Suprapubic skin (tissue), 4 donors: ENCODE measurements around the gene BLTP2. TPM values are rescaled to one million over a fixed set of nuclear protein-coding genes. Genes with fewer than 3 reads are reported as not detected.

ENCODE experiments used
- DNase-seq, 2 donors: peaks; one replicate each; pipeline ENCODE4 v3.0.0-alpha.2; 2019; ENCODE audit warnings: low spot score in 2 of 2
- H3K27ac ChIP-seq: fragments of 200-600 bp; sonication (generic); one replicate; pipeline ENCODE4 v1.5.1; 2019
- H3K27me3 ChIP-seq: fragments of 200-600 bp; sonication (generic); one replicate; pipeline ENCODE4 v1.5.1; 2019
- H3K36me3 ChIP-seq: fragments of 200-600 bp; sonication (generic); one replicate; pipeline ENCODE4 v1.5.1; 2019
- H3K4me1 ChIP-seq: fragments of 200-600 bp; sonication (generic); one replicate; pipeline ENCODE4 v1.5.1; 2019
- H3K4me3 ChIP-seq: fragments of 200-600 bp; sonication (generic); one replicate; pipeline ENCODE4 v1.5.1; 2019; ENCODE audit warnings: mild to moderate bottlenecking
- H3K9me3 ChIP-seq: fragments of 200-600 bp; sonication (generic); one replicate; pipeline ENCODE4 v1.5.1; 2019
- CTCF ChIP-seq, 2 donors: fragments of 200-600 bp in 1 of 2; fragments of 450-650 bp in 1 of 2; sonication (generic) in 1 of 2; IDR thresholded peaks; one replicate each; pipeline ENCODE4 v1.5.1; 2016 to 2019; ENCODE audit warnings: antibody characterized with exemption in 2 of 2, mild to moderate bottlenecking in 1 of 2, moderate library complexity in 1 of 2
- EP300 ChIP-seq: sonication (generic); formaldehyde crosslinking; IDR thresholded peaks from one replicate; pipeline ENCODE4 v1.6.1; 2017; ENCODE audit warnings: antibody characterized with exemption
- POLR2A ChIP-seq, 2 donors: fragments of 450-650 bp; IDR thresholded peaks; one replicate each; pipeline ENCODE4 v1.6.1; 2017; ENCODE audit warnings: antibody characterized with exemption in 2 of 2, mild to moderate bottlenecking in 2 of 2, moderate library complexity in 2 of 2
- POLR2AphosphoS5 ChIP-seq, 3 donors: sonication (generic); formaldehyde crosslinking; IDR thresholded peaks; one replicate each; pipeline ENCODE4 v1.6.1; 2017; ENCODE audit warnings: antibody characterized with exemption in 3 of 3
- WGBS: methylation state at CpG from one replicate; pipeline ENCODE4 v1.1.5; 2018; 5-methylcytosine and 5-hydroxymethylcytosine counted together
- total RNA-seq, 4 donors: library from RNA; depleted of rRNA; stranded (reverse); fragments of >200 nt; gene quantifications; one replicate each; pipeline ENCODE4 v1.1.0, GENCODE V29; 2016

The BLTP2 gene
- total RNA-seq, 4 donors from 2014 or later: 82.7 to 139 (median 125) TPM

GRCh38 chr17:28620010-28620409 is 24.9 kb downstream of the BLTP2 start:
- Histone ChIP-seq H3K36me3 (peaks cover 100% of the 10 kb centered on the region), H3K27ac (no peak overlapping the region), H3K4me3 (no peak overlapping the region), H3K4me1 (no peaks in the 10 kb centered on the region), H3K27me3 (no peaks in the 10 kb centered on the region), H3K9me3 (no peaks in the 10 kb centered on the region)
- no peak for TF ChIP-seq CTCF (IDR thresholded peaks at IDR 0.05)
- TF ChIP-seq POLR2A (IDR thresholded peaks at IDR 0.05): no peak
- TF ChIP-seq EP300: no peak
- TF ChIP-seq POLR2AphosphoS5 (IDR thresholded peaks at IDR 0.05): no peak
- DNase-seq: no peak
- 86% methylated on average over 2 of the region's 2 CpGs for WGBS

GRCh38 chr17:28618464-28618863 is 26.5 kb downstream of the BLTP2 start:
- H3K4me1 ChIP-seq: peaks cover 6% of the 10 kb centered on the region
- 94% methylated on average over 3 of the region's 3 CpGs for WGBS
- H3K9me3 ChIP-seq: no peaks in the 10 kb centered on the region
- no peak for DNase-seq
- no peak for TF ChIP-seq CTCF (IDR thresholded peaks at IDR 0.05)
- TF ChIP-seq EP300: no peak
- no peak for TF ChIP-seq POLR2A (IDR thresholded peaks at IDR 0.05)
- no peak for TF ChIP-seq POLR2AphosphoS5 (IDR thresholded peaks at IDR 0.05)
- no peak overlapping the region for H3K27ac ChIP-seq
- no peaks in the 10 kb centered on the region for H3K27me3 ChIP-seq
- peaks cover 100% of the 10 kb centered on the region for H3K36me3 ChIP-seq
- no peak overlapping the region for H3K4me3 ChIP-seq

GRCh38 chr17:28616281-28616680 is 28.7 kb downstream of the BLTP2 start:
- H3K9me3 ChIP-seq: no peaks in the 10 kb centered on the region
- H3K36me3 ChIP-seq: peaks cover 83% of the 10 kb centered on the region
- H3K4me3 ChIP-seq: no peak overlapping the region
- H3K27me3 ChIP-seq: no peaks in the 10 kb centered on the region
- TF ChIP-seq POLR2A (IDR thresholded peaks at IDR 0.05) (no peak), CTCF (IDR thresholded peaks at IDR 0.05) (no peak), POLR2AphosphoS5 (IDR thresholded peaks at IDR 0.05) (no peak), EP300 (no peak)
- 80% methylated on average over 7 of the region's 7 CpGs for WGBS
- DNase-seq: no peak
- H3K4me1 ChIP-seq: peaks cover 6% of the 10 kb centered on the region
- H3K27ac ChIP-seq: no peak overlapping the region

- DNase-seq: no peak
- Histone ChIP-seq H3K27me3 (no peaks in the 10 kb centered on the region), H3K9me3 (no peaks in the 10 kb centered on the region), H3K27ac (no peak overlapping the region), H3K4me1 (peaks cover 6% of the 10 kb centered on the region), H3K4me3 (no peak overlapping the region), H3K36me3 (peaks cover 77% of the 10 kb centered on the region)
- 93% methylated on average over 4 of the region's 4 CpGs for WGBS
- TF ChIP-seq POLR2A (IDR thresholded peaks at IDR 0.05): no peak
- no peak for TF ChIP-seq CTCF (IDR thresholded peaks at IDR 0.05)
- TF ChIP-seq EP300: no peak
- no peak for TF ChIP-seq POLR2AphosphoS5 (IDR thresholded peaks at IDR 0.05)
Measured at GRCh38 chr17:28615260-28615940, 29.6 kb downstream of the BLTP2 start.

GRCh38 chr17:28613931-28614381 is 31.0 kb downstream of the BLTP2 start, which contains the start of gene RSKR:
Gene RSKR (minus strand): TSS chr17:28614185. CDS start chr17:28614161, 24 bp downstream.
- Histone ChIP-seq H3K4me1 (peaks cover 6% of the 10 kb centered on the region), H3K27me3 (no peaks in the 10 kb centered on the region), H3K9me3 (no peaks in the 10 kb centered on the region), H3K4me3 (no peak within 1 kb of the TSS), H3K27ac (no peak within 1 kb of the TSS), H3K36me3 (peaks cover 65% of the 10 kb centered on the region)
- 73% methylated on average over 5 of the region's 5 CpGs for WGBS
- TF ChIP-seq CTCF (IDR thresholded peaks at IDR 0.05) (no peak), POLR2AphosphoS5 (IDR thresholded peaks at IDR 0.05) (no peak), POLR2A (IDR thresholded peaks at IDR 0.05) (no peak), EP300 (no peak)
- DNase-seq: no peak
